Gastrocnemius medialis (tissue), 4 donors: ENCODE measurements around the gene VEZF1.

Experiments
- CTCF ChIP-seq, 5 experiments: fragments of 450-650 bp in 3 of 5; fragments of 200-600 bp in 2 of 5; sonication (generic) in 2 of 5; IDR thresholded peaks in 4 of 5; conservative IDR thresholded peaks in 1 of 5; 1 replicate in 4 of 5; 2 replicates in 1 of 5; pipeline ENCODE4 v1.5.1; 2016 to 2019; ENCODE audit warnings: antibody characterized with exemption in 5 of 5, mild to moderate bottlenecking in 3 of 5, moderate library complexity in 3 of 5
- POLR2A ChIP-seq, 2 donors: fragments of 450-650 bp; IDR thresholded peaks; one replicate each; pipeline ENCODE4 v1.6.1; 2017; ENCODE audit warnings: antibody characterized with exemption in 2 of 2, mild to moderate bottlenecking in 2 of 2, moderate library complexity in 2 of 2

- TF ChIP-seq POLR2A (IDR thresholded peaks at IDR 0.05) (no peak), CTCF (IDR thresholded peaks at IDR 0.05 in 4 of 5, conservative IDR thresholded peaks at IDR 0.05 in 1 of 5) (no peak)
These were observed 30.8 kb downstream of the VEZF1 start for GRCh38 chr17:57957120-57957850.
